GM12801 (cell line): ENCODE data around the gene LLGL1.

Source experiments
- CTCF ChIP-seq: IDR thresholded peaks from one replicate; pipeline ENCODE4 v1.5.1; 2011; ENCODE audit warnings: control low read depth; ENCODE audit not compliant: insufficient read length; ENCODE audit errors: extremely low read depth

LLGL1 gene

GRCh38 chr17:18186627-18186982 lies 38.8 kb upstream of the LLGL1 start:
- TF ChIP-seq CTCF = no peak

- no peak for TF ChIP-seq CTCF
These were observed 38.2 kb upstream of the LLGL1 start for GRCh38 chr17:18187226-18187625.

GRCh38 chr17:18187821-18188761 lies 37.3 kb upstream of the LLGL1 start:
- no peak for TF ChIP-seq CTCF

GRCh38 chr17:18190628-18191235 lies 34.7 kb upstream of the LLGL1 start:
- TF ChIP-seq CTCF = no peak

- no peak for TF ChIP-seq CTCF
These were observed 34.2 kb upstream of the LLGL1 start for GRCh38 chr17:18191236-18191667.

GRCh38 chr17:18191967-18192366 lies 33.5 kb upstream of the LLGL1 start:
- TF ChIP-seq CTCF = no peak

GRCh38 chr17:18194394-18194793 lies 31.0 kb upstream of the LLGL1 start:
- TF ChIP-seq CTCF = no peak
